ENCODE results near the gene SLK.

Gene SLK

DNA sequence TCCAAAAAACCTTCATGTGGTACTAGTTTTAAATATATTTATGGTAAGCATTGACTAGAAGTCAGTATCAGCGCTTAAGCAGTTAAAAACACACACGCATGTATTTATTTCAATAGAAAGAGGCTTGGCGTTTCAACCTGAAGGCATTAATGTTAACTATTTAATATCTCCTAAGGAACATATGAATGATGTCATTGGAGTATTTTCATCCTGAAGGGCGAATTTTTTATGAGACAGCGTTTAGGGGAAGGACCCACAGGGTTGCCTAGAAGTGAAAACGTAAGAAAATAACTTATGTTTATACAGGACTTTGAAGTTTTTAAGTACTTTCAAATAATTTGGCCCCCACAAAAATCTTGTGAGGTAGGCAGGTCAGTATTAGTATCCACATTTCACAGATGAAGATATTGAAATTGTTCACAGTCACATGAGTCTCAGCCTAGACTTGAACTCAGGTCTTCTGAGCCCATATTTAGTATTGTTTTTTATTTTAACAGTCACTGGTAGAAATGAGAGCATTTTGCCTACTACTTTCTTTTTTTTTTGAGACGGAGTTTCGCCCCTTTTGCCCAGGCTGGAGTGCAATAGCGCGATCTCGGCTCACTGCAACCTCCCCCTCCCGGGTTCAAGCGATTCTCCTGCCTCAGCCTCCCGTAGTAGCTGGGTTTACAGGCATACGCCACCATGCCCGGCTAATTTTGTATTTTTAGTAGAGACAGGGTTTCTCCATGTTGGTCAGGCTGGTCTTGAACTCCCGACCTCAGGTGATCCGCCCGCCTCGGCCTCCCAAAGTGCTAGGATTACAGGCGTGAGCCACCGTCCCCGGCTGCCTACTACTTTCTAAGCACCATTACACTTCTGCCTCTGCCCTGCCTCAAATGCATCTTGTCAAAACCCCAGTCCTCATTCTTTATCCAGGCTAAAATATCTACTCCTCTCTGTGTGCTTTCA lies 1.8 kb downstream of the SLK start:
- Histone ChIP-seq H3K27ac (ENCODE audit: low read depth, low read length, severe bottlenecking) (no peak overlapping the region), H3K9me3 (ENCODE audit: control insufficient read depth, low read length) (no peaks in the 10 kb centered on the region), H3K4me3 (ENCODE audit: extremely low read depth, insufficient read depth, low read length, poor library complexity, severe bottlenecking) (peak overlapping the region; percentile 85), H3K36me3 (ENCODE audit: control insufficient read depth, insufficient read depth, low read length) (no peaks in the 10 kb centered on the region), H3K4me1 (ENCODE audit: control insufficient read depth, insufficient read depth, low read length, poor library complexity, severe bottlenecking) (no peaks in the 10 kb centered on the region)
- WGBS, 2 experiments (ENCODE audit: insufficient coverage in 2 of 2) = 93 to 94% methylated on average over 10 to 15 of the region's 23 CpGs

GRCh38 chr10:103969436-103969835 lies 2.5 kb downstream of the SLK start:
- Histone ChIP-seq H3K36me3 (ENCODE audit: control insufficient read depth, insufficient read depth, low read length) (no peaks in the 10 kb centered on the region), H3K4me3 (ENCODE audit: extremely low read depth, insufficient read depth, low read length, poor library complexity, severe bottlenecking) (peak overlapping the region; percentile 21), H3K4me1 (ENCODE audit: control insufficient read depth, insufficient read depth, low read length, poor library complexity, severe bottlenecking) (no peaks in the 10 kb centered on the region), H3K27ac (ENCODE audit: low read depth, low read length, severe bottlenecking) (no peak overlapping the region), H3K9me3 (ENCODE audit: control insufficient read depth, low read length) (no peaks in the 10 kb centered on the region)
- WGBS, 2 experiments (ENCODE audit: insufficient coverage in 2 of 2) = 78 to 80% methylated on average over 2 of the region's 4 CpGs

GRCh38 chr10:103969857-103970627 lies 3.1 kb downstream of the SLK start:
- peak overlapping the region; percentile 21 for H3K4me3 ChIP-seq (ENCODE audit: extremely low read depth, insufficient read depth, low read length, poor library complexity, severe bottlenecking)
- no peak overlapping the region for H3K27ac ChIP-seq (ENCODE audit: low read depth, low read length, severe bottlenecking)
- H3K36me3 ChIP-seq (ENCODE audit: control insufficient read depth, insufficient read depth, low read length) = no peaks in the 10 kb centered on the region
- WGBS, 2 experiments (ENCODE audit: insufficient coverage in 2 of 2) = 100% methylated on average over 1 of the region's 2 CpGs; no CpG with 5 or more reads in 1 of the 2 experiments
- H3K4me1 ChIP-seq (ENCODE audit: control insufficient read depth, insufficient read depth, low read length, poor library complexity, severe bottlenecking) = no peaks in the 10 kb centered on the region
- H3K9me3 ChIP-seq (ENCODE audit: control insufficient read depth, low read length) = no peaks in the 10 kb centered on the region

DNA sequence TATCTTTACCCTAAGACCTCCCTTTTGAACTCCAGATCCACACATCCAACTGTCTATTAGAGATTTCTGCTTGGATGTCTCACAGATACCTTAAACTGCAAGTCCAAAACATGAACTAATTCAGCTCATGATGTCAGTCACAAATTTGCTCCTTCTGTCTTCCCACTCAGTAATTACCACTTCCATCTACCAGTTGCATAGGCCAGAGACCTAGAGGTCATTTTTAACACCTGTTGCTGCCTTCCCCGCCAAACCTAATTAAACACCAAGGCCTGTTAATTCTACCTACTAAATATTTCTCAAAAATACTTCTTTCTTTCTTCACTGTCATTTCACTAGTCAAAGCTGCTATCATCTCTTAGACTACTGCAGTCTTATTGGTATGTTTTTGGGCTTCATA lies 8.2 kb downstream of the SLK start:
- H3K36me3 ChIP-seq (ENCODE audit: control insufficient read depth, insufficient read depth, low read length) = no peaks in the 10 kb centered on the region
- H3K27ac ChIP-seq (ENCODE audit: low read depth, low read length, severe bottlenecking) = no peak overlapping the region
- no peaks in the 10 kb centered on the region for H3K9me3 ChIP-seq (ENCODE audit: control insufficient read depth, low read length)
- H3K4me1 ChIP-seq (ENCODE audit: control insufficient read depth, insufficient read depth, low read length, poor library complexity, severe bottlenecking) = no peaks in the 10 kb centered on the region
- H3K4me3 ChIP-seq (ENCODE audit: extremely low read depth, insufficient read depth, low read length, poor library complexity, severe bottlenecking) = no peak overlapping the region
- WGBS, 2 experiments (ENCODE audit: insufficient coverage in 2 of 2) = 89% methylated on average over 1 of the region's 1 CpG; no CpG with 5 or more reads in 1 of the 2 experiments

- WGBS, 2 experiments (ENCODE audit: insufficient coverage in 2 of 2) = 100% methylated on average over 1 to 2 of the region's 2 CpGs
- H3K4me3 ChIP-seq (ENCODE audit: extremely low read depth, insufficient read depth, low read length, poor library complexity, severe bottlenecking) = no peak overlapping the region
- H3K27ac ChIP-seq (ENCODE audit: low read depth, low read length, severe bottlenecking) = no peak overlapping the region
Observed at GRCh38 chr10:103977204-103977603, 10.3 kb downstream of the SLK start.

DNA sequence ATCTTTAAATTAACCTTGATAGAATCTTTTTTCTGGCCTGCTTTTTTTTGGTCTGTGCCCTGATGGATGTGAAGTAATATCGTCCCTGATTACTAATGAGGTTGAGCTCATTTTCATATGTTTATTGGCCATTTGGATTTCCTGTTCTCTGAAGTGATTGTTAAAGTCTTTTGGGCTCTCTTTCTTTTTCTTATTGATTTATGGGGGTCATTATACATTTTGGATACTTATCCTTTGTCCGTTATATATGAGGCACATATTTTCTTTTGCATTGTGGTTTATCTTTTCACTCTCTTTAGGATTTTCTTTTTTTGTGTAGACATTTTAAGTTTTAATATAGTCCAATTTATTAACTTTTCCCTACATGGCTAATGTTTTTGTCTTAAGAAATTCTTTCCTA lies 12.6 kb downstream of the SLK start:
- H3K36me3 ChIP-seq (ENCODE audit: control insufficient read depth, insufficient read depth, low read length) = no peaks in the 10 kb centered on the region
- no peak overlapping the region for H3K27ac ChIP-seq (ENCODE audit: low read depth, low read length, severe bottlenecking)
- no peak overlapping the region for H3K4me3 ChIP-seq (ENCODE audit: extremely low read depth, insufficient read depth, low read length, poor library complexity, severe bottlenecking)
- H3K9me3 ChIP-seq (ENCODE audit: control insufficient read depth, low read length) = no peaks in the 10 kb centered on the region
- WGBS, 2 experiments (ENCODE audit: insufficient coverage in 2 of 2) = no CpG with 5 or more reads among the region's 2 CpGs
- peaks cover 5% of the 10 kb centered on the region for H3K4me1 ChIP-seq (ENCODE audit: control insufficient read depth, insufficient read depth, low read length, poor library complexity, severe bottlenecking)

More at GRCh38 chr10:103977204-103977603, 10.3 kb downstream of the SLK start:
- H3K9me3 ChIP-seq (ENCODE audit: control insufficient read depth, low read length) = no peaks in the 10 kb centered on the region
- H3K4me1 ChIP-seq (ENCODE audit: control insufficient read depth, insufficient read depth, low read length, poor library complexity, severe bottlenecking) = no peaks in the 10 kb centered on the region
- no peaks in the 10 kb centered on the region for H3K36me3 ChIP-seq (ENCODE audit: control insufficient read depth, insufficient read depth, low read length)

DNA sequence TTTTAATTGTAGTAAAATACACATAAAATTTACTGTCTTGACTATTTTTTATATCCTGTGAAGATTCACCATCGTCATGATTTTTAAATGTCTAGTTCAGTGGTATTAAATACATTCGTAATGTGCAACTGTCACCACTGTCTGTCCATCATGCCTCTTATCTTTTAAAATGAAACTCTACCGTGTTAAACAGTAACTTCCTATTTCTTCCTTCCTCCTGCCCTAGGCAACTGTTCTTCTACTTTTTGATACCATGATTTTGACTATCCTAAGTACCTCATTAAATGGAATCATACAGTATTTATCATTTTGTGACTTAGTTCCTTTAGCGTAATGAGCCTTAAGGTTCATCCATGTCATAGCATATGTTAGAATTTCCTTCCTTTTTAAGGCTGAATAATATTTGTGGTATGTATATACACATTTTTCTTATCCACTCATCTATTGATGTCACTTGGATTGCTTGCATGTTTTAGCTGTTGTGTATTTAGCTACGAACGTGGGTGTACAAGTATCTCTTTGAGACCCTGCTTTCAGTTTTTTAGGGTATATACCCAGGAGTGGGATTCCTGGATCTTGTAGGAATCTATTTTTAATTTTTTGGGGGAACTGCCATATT lies 13.5 kb downstream of the SLK start:
- 88 to 90% methylated on average over 1 to 2 of the region's 6 CpGs for WGBS, 2 experiments (ENCODE audit: insufficient coverage in 2 of 2)
- Histone ChIP-seq H3K4me1 (ENCODE audit: control insufficient read depth, insufficient read depth, low read length, poor library complexity, severe bottlenecking) (peaks cover 5% of the 10 kb centered on the region), H3K36me3 (ENCODE audit: control insufficient read depth, insufficient read depth, low read length) (no peaks in the 10 kb centered on the region), H3K27ac (ENCODE audit: low read depth, low read length, severe bottlenecking) (no peak overlapping the region), H3K4me3 (ENCODE audit: extremely low read depth, insufficient read depth, low read length, poor library complexity, severe bottlenecking) (no peak overlapping the region), H3K9me3 (ENCODE audit: control insufficient read depth, low read length) (no peaks in the 10 kb centered on the region)

DNA sequence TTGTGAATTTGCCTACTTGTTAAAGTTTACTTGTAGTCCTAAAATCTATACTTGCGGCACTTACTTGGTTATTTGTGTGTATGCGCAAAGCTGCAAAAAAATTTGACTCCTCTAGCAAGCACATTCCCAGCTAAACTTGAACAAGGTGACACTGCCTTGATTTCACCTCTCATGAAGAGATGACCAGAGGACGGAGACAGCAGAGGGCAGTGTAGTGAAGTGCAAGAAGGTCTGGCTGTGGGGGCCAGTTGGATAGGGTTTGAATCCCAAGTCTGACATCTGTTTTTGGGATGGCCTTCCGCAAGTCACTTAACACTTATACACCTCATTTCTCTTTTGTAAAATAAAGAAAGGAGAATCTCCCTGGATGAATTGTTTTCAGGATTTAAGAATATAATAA lies 15.7 kb downstream of the SLK start:
- H3K36me3 ChIP-seq (ENCODE audit: control insufficient read depth, insufficient read depth, low read length) = no peaks in the 10 kb centered on the region
- no peak overlapping the region for H3K4me3 ChIP-seq (ENCODE audit: extremely low read depth, insufficient read depth, low read length, poor library complexity, severe bottlenecking)
- no peak overlapping the region for H3K27ac ChIP-seq (ENCODE audit: low read depth, low read length, severe bottlenecking)
- H3K9me3 ChIP-seq (ENCODE audit: control insufficient read depth, low read length) = no peaks in the 10 kb centered on the region
- WGBS, 2 experiments (ENCODE audit: insufficient coverage in 2 of 2) = no CpG with 5 or more reads among the region's 4 CpGs
- H3K4me1 ChIP-seq (ENCODE audit: control insufficient read depth, insufficient read depth, low read length, poor library complexity, severe bottlenecking) = peaks cover 5% of the 10 kb centered on the region

GRCh38 chr10:103983367-103983911 lies 16.5 kb downstream of the SLK start:
- H3K9me3 ChIP-seq (ENCODE audit: control insufficient read depth, low read length) = no peaks in the 10 kb centered on the region
- 84 to 90% methylated on average over 2 of the region's 4 CpGs for WGBS, 2 experiments (ENCODE audit: insufficient coverage in 2 of 2)
- H3K36me3 ChIP-seq (ENCODE audit: control insufficient read depth, insufficient read depth, low read length) = no peaks in the 10 kb centered on the region
- peak overlapping the region; percentile 0 for H3K27ac ChIP-seq (ENCODE audit: low read depth, low read length, severe bottlenecking)
- no peak overlapping the region for H3K4me3 ChIP-seq (ENCODE audit: extremely low read depth, insufficient read depth, low read length, poor library complexity, severe bottlenecking)
- H3K4me1 ChIP-seq (ENCODE audit: control insufficient read depth, insufficient read depth, low read length, poor library complexity, severe bottlenecking) = peaks cover 5% of the 10 kb centered on the region

GRCh38 chr10:103985726-103986125 lies 18.8 kb downstream of the SLK start:
- H3K9me3 ChIP-seq (ENCODE audit: control insufficient read depth, low read length) = no peaks in the 10 kb centered on the region
- H3K4me3 ChIP-seq (ENCODE audit: extremely low read depth, insufficient read depth, low read length, poor library complexity, severe bottlenecking) = no peak overlapping the region
- H3K27ac ChIP-seq (ENCODE audit: low read depth, low read length, severe bottlenecking) = no peak overlapping the region
- peaks cover 5% of the 10 kb centered on the region for H3K4me1 ChIP-seq (ENCODE audit: control insufficient read depth, insufficient read depth, low read length, poor library complexity, severe bottlenecking)
- H3K36me3 ChIP-seq (ENCODE audit: control insufficient read depth, insufficient read depth, low read length) = no peaks in the 10 kb centered on the region

Measured in mesodermal cell (in vitro differentiated cells).